ENCODE results near the gene PDSS2. TPM values are rescaled to one million over a fixed set of nuclear protein-coding genes. Genes with fewer than 3 reads are reported as not detected.

The PDSS2 gene
- total and polyA plus RNA-seq, 2 of the 4 experiments (the other 2 are of a cell fraction), result 8.6 to 9.2 TPM

GRCh38 chr6:107491138-107491609 lies 31.8 kb upstream of the PDSS2 start:
- Histone ChIP-seq H2BK5ac (ENCODE audit: low read depth, low read length, poor library complexity, severe bottlenecking) (no peak overlapping the region), H4K8ac (ENCODE audit: low read depth in 2 of 2, low read length in 2 of 2) (no peak overlapping the region), H3K36me3 (ENCODE audit: control insufficient read depth, insufficient read depth, low read length) (no peaks in the 10 kb centered on the region), H3K4ac (ENCODE audit: low read depth, low read length) (no peak overlapping the region), H3K27me3 (ENCODE audit: control insufficient read depth, insufficient read depth, low read length) (peaks cover 11% of the 10 kb centered on the region), H3K18ac (ENCODE audit: low read depth, low read length) (no peak overlapping the region; the same call in 1 of the 2 replicates), H2AFZ (replicated peaks; ENCODE audit: low read length, poor library complexity) (peak overlapping the region; percentile 92), H2AK9ac (replicated peaks; ENCODE audit: low read depth, low read length, poor library complexity) (peak overlapping the region; percentile 44), H3K4me3 (ENCODE audit: insufficient read depth, low read depth, low read length) (peak overlapping the region; percentile 93), H3K56ac (ENCODE audit: extremely low read depth, insufficient read depth, low read length) (no peak overlapping the region), H3K79me1 (ENCODE audit: low read depth in 1 of 2, low read length in 2 of 2) (peaks cover 0 to 19% of the 10 kb centered on the region in 2 experiments; a peak in 1 of 4 replicates), H2BK15ac (ENCODE audit: low read depth, low read length) (no peak overlapping the region), H2AK5ac (ENCODE audit: low read depth, low read length) (no peak overlapping the region), H3K27ac (ENCODE audit: insufficient read depth, low read length) (peak overlapping the region; percentile 39; the same call in 1 of the 2 replicates), H4K20me1 (ENCODE audit: insufficient read depth, low read length) (no peaks in the 10 kb centered on the region; the same call in 1 of the 2 replicates), H3K9me1 (ENCODE audit: insufficient read depth, low read length) (no peaks in the 10 kb centered on the region), H3K14ac (replicated peaks; ENCODE audit: low read depth, low read length) (no peak overlapping the region), H3K4me2 (ENCODE audit: low read depth, low read length) (peak overlapping the region; percentile 95), H4K91ac (ENCODE audit: insufficient read depth, low read depth, low read length) (no peak overlapping the region), H4K5ac (ENCODE audit: low read depth, low read length) (no peak overlapping the region), H3K9ac (ENCODE audit: low read depth, low read length) (peak overlapping the region; percentile 74; the same call in 1 of the 2 replicates), H2BK20ac (ENCODE audit: low read depth, low read length) (no peak overlapping the region), H3K23ac (ENCODE audit: low read depth, low read length) (peak overlapping the region; percentile 28; the same call in 1 of the 2 replicates), H2BK120ac (ENCODE audit: low read depth, low read length) (peak overlapping the region; percentile 33; the same call in 1 of the 2 replicates), H3K4me1 (ENCODE audit: control insufficient read depth, insufficient read depth, low read length) (peaks cover 3% of the 10 kb centered on the region), H3K9me3 (ENCODE audit: control insufficient read depth, insufficient read depth, low read length) (no peaks in the 10 kb centered on the region)
- ATAC-seq (ENCODE audit: low read depth) (no peak), DNase-seq (peak; percentile 20)
- no TSS peak for BruUV-seq (replicated peaks)
- dilution Hi-C loops (cut with HindIII; ENCODE audit: low sequenced_read_pairs, unreplicated experiment), result no loop called here
- TF ChIP-seq SMC3 (IDR thresholded peaks at IDR 0.05; ENCODE audit: low read depth, low read length), result no peak
- no peak for TF ChIP-seq BHLHE40 (IDR thresholded peaks at IDR 0.05; ENCODE audit: low read depth, low read length)
- TF ChIP-seq CEBPB (IDR thresholded peaks at IDR 0.05; ENCODE audit: low read depth, low read length), result peak; percentile 73
- in situ Hi-C loops (cut with MboI; ENCODE audit: low sequenced_read_pairs), result loop anchor here (10.0 kb wide), 2 partner anchors 354 to 366 kb away; no protein-coding TSS in a partner anchor
- CTCF ChIA-PET, result interaction anchor here (0.6 to 4.6 kb wide), 2 partner anchors 153 to 173 kb away, joined by 3 to 25 read pairs; no protein-coding TSS in a partner anchor
- 0% methylated on average over 1 of the region's 38 CpGs; no CpG with 5 or more reads in 1 of the 2 experiments for WGBS, 2 experiments (ENCODE audit: extremely low coverage in 2 of 2, insufficient read length in 1 of 2)
- POLR2A ChIA-PET (ENCODE audit: unreplicated experiment), result interaction anchor here (0.9 kb wide), 1 partner anchor 467 kb away, joined by 3 read pairs; the partner anchor contains the start of gene SEC63
- intact Hi-C loops (cut with micrococcal nuclease), result loop anchor here (2.0 to 5.0 kb wide), 3 partner anchors 151 to 358 kb away; no protein-coding TSS in a partner anchor

Data from IMR-90 (cell line).